T-helper 22 cell (primary cell): Measurements from ENCODE around the gene BLM.

Experiments used
- DNase-seq: peaks from one replicate; pipeline ENCODE4 v3.0.0-alpha.2; 2020; ENCODE audit warnings: low read depth

The BLM gene

GRCh38 chr15:90851114-90851513 is 134.0 kb downstream of the BLM start:
- DNase-seq: peak; percentile 53

DNA sequence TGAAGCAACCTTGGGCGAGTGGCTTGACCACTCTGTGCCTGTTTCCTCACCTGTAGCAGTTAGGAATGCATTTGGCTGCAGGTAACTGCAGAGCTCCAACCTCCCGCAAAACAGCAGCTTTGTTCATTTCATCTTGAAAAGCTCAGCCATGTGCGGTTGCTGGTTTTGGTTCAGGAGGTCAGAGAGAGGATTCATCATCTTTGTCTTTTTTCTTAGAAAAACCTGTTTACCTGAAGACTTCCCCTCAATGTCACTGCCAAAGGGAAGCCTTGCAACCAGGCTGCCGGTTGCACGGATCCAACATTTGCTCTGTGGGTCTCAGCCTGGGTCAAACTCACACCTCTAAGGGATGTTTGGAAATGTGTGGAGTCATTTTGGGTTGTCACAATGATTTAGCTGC is 134.8 kb downstream of the BLM start:
- DNase-seq: no peak

GRCh38 chr15:90855139-90855538 is 138.0 kb downstream of the BLM start:
- DNase-seq: no peak

DNA sequence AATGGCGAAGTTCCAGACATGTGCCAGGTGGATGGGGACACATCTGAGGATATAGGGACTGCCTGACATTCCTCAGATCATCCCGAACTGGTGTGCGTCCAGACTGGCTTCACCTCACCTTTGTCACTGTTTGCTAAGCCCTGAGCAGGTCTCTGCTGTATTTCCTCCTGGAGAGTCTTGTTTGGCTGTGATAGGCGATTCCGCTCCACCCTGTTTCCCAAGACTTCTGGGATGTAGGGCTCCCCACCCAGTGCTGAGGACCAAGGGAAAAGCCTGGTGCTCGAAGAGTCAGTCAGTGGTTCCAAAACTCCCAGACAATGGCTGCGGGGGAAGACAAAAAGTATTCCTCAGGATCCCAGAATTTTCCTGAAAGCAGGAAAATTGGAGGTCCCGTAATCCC is 140.2 kb downstream of the BLM start:
- DNase-seq: no peak

DNA sequence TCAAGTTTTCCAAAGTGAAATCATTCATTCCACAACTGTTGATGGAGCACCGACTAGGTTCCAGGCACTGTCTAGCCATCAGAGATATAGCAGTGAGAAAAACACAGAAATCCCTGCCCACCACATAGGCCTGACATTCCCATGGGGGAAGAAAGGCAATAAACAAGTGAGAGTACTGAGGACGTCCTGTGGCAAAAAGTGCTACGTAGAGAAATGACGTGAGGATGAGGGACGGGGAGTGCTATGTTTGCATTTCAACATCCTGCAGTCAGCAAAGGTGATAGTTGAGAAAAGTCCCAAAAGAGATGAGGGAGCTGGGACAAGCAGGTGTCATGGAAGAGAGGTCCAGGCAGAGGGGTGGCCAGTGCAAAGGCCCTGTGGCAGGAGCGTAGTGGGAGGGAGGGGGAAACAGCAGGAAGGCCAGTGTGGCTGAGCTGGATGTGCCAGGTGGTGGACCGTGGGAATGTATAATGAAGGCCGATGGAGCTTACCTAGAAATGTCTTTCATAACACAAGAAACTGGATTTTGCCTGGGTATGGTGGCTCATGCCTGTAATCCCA is 140.8 kb downstream of the BLM start:
- no peak for DNase-seq

DNA sequence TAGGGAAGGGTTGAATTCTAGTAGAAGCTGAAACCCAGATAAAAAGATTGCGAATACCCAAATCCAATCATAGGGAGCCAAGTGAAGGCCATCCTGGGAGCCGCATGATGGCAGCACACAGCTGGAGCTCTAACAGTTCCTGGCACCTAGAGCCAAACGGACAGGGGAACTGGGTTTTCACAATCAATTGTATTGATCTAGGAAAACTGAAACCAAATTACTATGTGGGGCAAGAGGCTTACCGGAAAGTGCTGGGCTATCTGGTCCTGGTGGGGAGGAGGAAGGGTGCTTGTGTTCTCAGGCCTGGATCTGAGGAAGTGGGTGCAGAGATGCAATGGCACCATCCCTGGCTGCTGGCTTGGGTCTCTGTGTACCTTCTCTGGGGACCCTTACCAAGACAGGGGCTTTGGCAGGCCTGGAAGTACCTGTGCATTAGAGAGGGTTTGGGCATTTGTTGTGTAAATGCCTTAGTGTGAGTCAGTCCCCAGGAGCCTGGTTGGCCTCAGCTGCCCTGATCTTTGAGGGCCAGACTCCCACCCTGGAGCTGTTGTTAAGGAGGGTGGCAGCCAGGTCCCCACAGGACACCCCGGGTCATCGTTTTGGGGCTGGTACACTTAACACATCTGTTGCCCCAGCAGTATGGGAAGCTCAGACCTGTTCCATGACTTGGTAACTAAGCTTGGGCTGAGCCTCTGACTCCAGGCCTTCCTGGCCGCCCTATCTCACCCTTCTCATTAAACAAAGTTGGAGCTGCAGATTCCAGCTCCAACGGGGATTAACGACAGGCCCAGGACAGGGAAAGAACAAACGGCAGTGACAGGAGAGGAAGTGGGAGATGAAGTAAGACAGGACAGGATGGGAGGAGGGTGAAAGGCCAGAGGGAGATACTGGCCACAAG is 142.3 kb downstream of the BLM start:
- DNase-seq: no peak

DNA sequence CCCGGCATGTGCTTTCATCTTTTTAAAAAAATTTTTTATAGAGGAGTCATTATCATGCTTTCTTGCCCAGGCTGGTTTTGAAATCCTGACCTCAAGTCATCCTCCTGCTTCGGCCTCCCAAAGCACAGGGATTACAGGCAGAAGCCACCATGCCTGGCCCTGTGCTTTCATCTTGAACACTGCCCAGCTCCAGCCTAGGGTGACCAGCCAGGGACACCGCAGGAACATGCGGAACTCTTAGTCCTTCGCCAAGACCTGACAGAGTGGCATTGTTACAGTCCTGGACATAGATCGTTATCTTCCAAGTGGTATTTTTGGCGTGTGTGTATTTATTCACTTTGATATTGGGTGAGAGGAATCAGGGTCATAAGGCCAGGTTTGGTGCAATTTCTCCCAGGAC is 143.3 kb downstream of the BLM start:
- DNase-seq: no peak

- DNase-seq: no peak
Observed at GRCh38 chr15:90860942-90861675, 144.0 kb downstream of the BLM start.

DNA sequence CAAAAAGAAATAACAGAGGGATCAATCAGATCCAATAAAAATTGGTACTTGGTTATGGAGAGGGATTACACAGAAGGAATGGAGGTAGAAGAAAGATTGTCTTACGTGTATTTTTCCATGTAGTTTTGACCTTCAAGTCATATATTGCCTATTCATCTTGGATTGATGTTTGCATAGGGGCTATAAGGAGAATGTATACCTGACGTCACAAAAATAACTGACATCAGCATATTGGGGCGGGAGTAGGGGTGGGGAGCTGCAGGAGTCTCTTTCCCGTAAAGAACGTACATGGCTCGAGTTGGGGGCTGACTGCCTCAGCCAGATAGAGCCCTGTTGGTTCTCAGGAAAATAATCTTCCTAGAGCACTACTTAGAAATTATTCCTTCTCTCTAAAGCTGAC is 145.3 kb downstream of the BLM start:
- DNase-seq: no peak

GRCh38 chr15:90862964-90863778 is 146.0 kb downstream of the BLM start:
- DNase-seq: no peak

GRCh38 chr15:90863987-90864386 is 146.8 kb downstream of the BLM start:
- DNase-seq: no peak

DNA sequence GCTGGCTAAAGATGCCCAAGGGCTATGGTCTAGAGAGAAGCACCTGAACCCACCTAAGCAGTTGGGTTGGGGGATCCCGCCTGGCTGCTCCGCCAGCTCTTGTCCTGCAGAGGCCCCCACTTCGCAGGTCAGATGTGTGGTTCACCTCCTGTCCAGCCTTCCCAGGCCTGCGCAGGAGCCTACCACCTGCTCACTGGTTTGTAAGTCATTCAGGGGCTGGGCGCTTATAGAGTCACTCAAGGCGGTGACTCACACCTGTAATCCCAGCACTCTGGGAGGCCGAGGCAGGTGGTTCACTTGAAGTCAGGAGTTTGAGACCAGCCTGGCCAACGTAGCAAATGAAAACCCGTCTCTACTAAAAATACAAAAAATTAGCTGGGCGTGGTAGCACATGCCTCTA is 147.4 kb downstream of the BLM start:
- no peak for DNase-seq

DNA sequence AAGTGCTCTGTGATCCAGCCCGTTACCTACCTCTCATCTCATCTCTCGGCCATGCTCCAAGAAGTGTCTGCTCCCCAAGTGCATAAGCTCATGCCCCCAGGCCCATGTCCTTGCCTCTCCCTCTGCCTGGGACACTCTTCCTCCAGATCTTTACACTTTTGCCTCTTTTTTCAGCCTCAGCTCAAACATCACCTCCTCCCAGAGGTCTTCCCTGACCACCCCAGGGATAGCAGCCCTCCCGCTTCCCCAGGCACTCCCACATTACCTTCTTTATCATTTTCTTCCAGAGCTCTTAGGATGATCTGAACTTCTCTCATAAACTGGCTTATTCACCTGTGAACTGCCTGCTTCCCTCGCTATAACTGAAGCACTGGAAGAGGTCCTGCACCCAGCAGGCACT is 148.6 kb downstream of the BLM start:
- no peak for DNase-seq
